ENCODE data around the gene MVP. TPM values are rescaled to one million over a fixed set of nuclear protein-coding genes. Genes with fewer than 3 reads are reported as not detected.
A peak's percentile ranks its signal among the peaks of the same experiment; 100 is the strongest.
"Not testable (repeated sequence)": the region's sequence is repeated elsewhere in the genome, so short reads cannot be mapped to it uniquely, and the experiment has no call there.

Gene MVP
- total RNA-seq, 1 donor from 2014 or later: 150 TPM

- no peak for TF ChIP-seq CTCF (IDR thresholded peaks at IDR 0.05)
- H3K4me3 Mint-ChIP-seq (ENCODE audit: unreplicated experiment): peak overlapping the region; percentile 39
- H3K36me3 Mint-ChIP-seq (ENCODE audit: unreplicated experiment): no peaks in the 10 kb centered on the region
- no peak for DNase-seq (ENCODE audit: extremely low spot score, unreplicated experiment)
- H3K27ac Mint-ChIP-seq (ENCODE audit: unreplicated experiment): peak overlapping the region; percentile 89
- no peaks in the 10 kb centered on the region for H3K27me3 Mint-ChIP-seq (ENCODE audit: unreplicated experiment)
- H3K4me1 Mint-ChIP-seq (ENCODE audit: unreplicated experiment): peaks cover 48% of the 10 kb centered on the region
- no peaks in the 10 kb centered on the region for H3K9me3 Mint-ChIP-seq (ENCODE audit: unreplicated experiment)
Observed at GRCh38 chr16:29825145-29826044, 5.1 kb downstream of the MVP start.

GRCh38 chr16:29826342-29826695, 6.1 kb downstream of the MVP start:
- DNase-seq (ENCODE audit: extremely low spot score, unreplicated experiment): no peak
- Mint-ChIP-seq H3K4me1 (ENCODE audit: unreplicated experiment) (peaks cover 42% of the 10 kb centered on the region), H3K36me3 (ENCODE audit: unreplicated experiment) (peaks cover 6% of the 10 kb centered on the region), H3K27ac (ENCODE audit: unreplicated experiment) (peak overlapping the region; percentile 89), H3K9me3 (ENCODE audit: unreplicated experiment) (no peaks in the 10 kb centered on the region), H3K4me3 (ENCODE audit: unreplicated experiment) (no peak overlapping the region), H3K27me3 (ENCODE audit: unreplicated experiment) (no peaks in the 10 kb centered on the region)
- no peak for TF ChIP-seq CTCF (IDR thresholded peaks at IDR 0.05)

GRCh38 chr16:29830774-29831173, 10.5 kb downstream of the MVP start:
- H3K4me1 Mint-ChIP-seq (ENCODE audit: unreplicated experiment): peaks cover 3% of the 10 kb centered on the region
- H3K36me3 Mint-ChIP-seq (ENCODE audit: unreplicated experiment): peaks cover 25% of the 10 kb centered on the region
- no peaks in the 10 kb centered on the region for H3K27me3 Mint-ChIP-seq (ENCODE audit: unreplicated experiment)
- no peak overlapping the region for H3K27ac Mint-ChIP-seq (ENCODE audit: unreplicated experiment)
- TF ChIP-seq CTCF (IDR thresholded peaks at IDR 0.05): no peak
- DNase-seq (ENCODE audit: extremely low spot score, unreplicated experiment): no peak
- no peak overlapping the region for H3K4me3 Mint-ChIP-seq (ENCODE audit: unreplicated experiment)
- H3K9me3 Mint-ChIP-seq (ENCODE audit: unreplicated experiment): no peaks in the 10 kb centered on the region

GRCh38 chr16:29831490-29831889, 11.2 kb downstream of the MVP start:
- H3K36me3 Mint-ChIP-seq (ENCODE audit: unreplicated experiment): peaks cover 27% of the 10 kb centered on the region
- no peak for TF ChIP-seq CTCF (IDR thresholded peaks at IDR 0.05)

GRCh38 chr16:29833219-29833618, 13.0 kb downstream of the MVP start:
- not testable (repeated sequence) for H3K27me3 Mint-ChIP-seq (ENCODE audit: unreplicated experiment); H3K4me1 Mint-ChIP-seq (ENCODE audit: unreplicated experiment); H3K4me3 Mint-ChIP-seq (ENCODE audit: unreplicated experiment); H3K27ac Mint-ChIP-seq (ENCODE audit: unreplicated experiment); H3K9me3 Mint-ChIP-seq (ENCODE audit: unreplicated experiment); DNase-seq (ENCODE audit: extremely low spot score, unreplicated experiment)
- peaks cover 38% of the 10 kb centered on the region for H3K36me3 Mint-ChIP-seq (ENCODE audit: unreplicated experiment)

More at GRCh38 chr16:29831490-29831889, 11.2 kb downstream of the MVP start:
- Mint-ChIP-seq H3K27ac (ENCODE audit: unreplicated experiment) (no peak overlapping the region), H3K27me3 (ENCODE audit: unreplicated experiment) (no peaks in the 10 kb centered on the region), H3K4me3 (ENCODE audit: unreplicated experiment) (no peak overlapping the region), H3K4me1 (ENCODE audit: unreplicated experiment) (peaks cover 2% of the 10 kb centered on the region), H3K9me3 (ENCODE audit: unreplicated experiment) (no peaks in the 10 kb centered on the region)
- no peak for DNase-seq (ENCODE audit: extremely low spot score, unreplicated experiment)

Measured in osteocyte (in vitro differentiated cells).